HEK293T (cell line): ENCODE data around the gene FAM13C.

Experiments
- CTCF ChIA-PET: fragments of 350-600 bp; formaldehyde crosslinking; extraction: SDS; loops from one replicate; lab custom pipeline; 2021; ENCODE audit warnings: antibody characterized with exemption, inconsistent platforms; lab: Yijun Ruan, JAX
- POLR2A ChIA-PET: fragments of 350-600 bp; formaldehyde crosslinking; extraction: SDS; loops from one replicate; lab custom pipeline; 2020; ENCODE audit warnings: antibody characterized with exemption, inconsistent platforms; lab: Yijun Ruan, JAX
- DNase-seq: peaks from one replicate; pipeline ENCODE4 v3.0.0; 2012; ENCODE audit warnings: mixed read lengths; ENCODE audit errors: extremely low spot score
- ARNT ChIP-seq: fragments of 450-650 bp; IDR thresholded peaks from 2 replicates; pipeline ENCODE4 v1.6.1; 2017; ENCODE audit warnings: mild to moderate bottlenecking
- BHLHE40 ChIP-seq: fragments of 450-650 bp; IDR thresholded peaks from 2 replicates; pipeline ENCODE4 v1.6.1; 2016; ENCODE audit warnings: mild to moderate bottlenecking, moderate library complexity, borderline replicate concordance
- CTBP1 ChIP-seq: fragments of 450-650 bp; IDR thresholded peaks from 2 replicates; pipeline ENCODE4 v1.6.1; 2016; ENCODE audit warnings: borderline replicate concordance
- ELF4 ChIP-seq: fragments of 450-650 bp; IDR thresholded peaks from 2 replicates; pipeline ENCODE4 v1.6.1; 2017; ENCODE audit warnings: antibody characterized with exemption
- FOXA1 ChIP-seq: fragments of 450-650 bp; IDR thresholded peaks from 2 replicates; pipeline ENCODE4 v1.6.1; 2016; ENCODE audit warnings: mild to moderate bottlenecking
- FOXK2 ChIP-seq: fragments of 450-650 bp; IDR thresholded peaks from 2 replicates; pipeline ENCODE4 v1.6.1; 2016; ENCODE audit warnings: mild to moderate bottlenecking
- FOXM1 ChIP-seq: fragments of 450-650 bp; IDR thresholded peaks from 2 replicates; pipeline ENCODE4 v1.6.1; 2017; ENCODE audit warnings: mild to moderate bottlenecking, borderline replicate concordance
- HDGF ChIP-seq: fragments of 450-650 bp; IDR thresholded peaks from 2 replicates; pipeline ENCODE4 v1.6.1; 2017; ENCODE audit warnings: antibody characterized with exemption, borderline replicate concordance
- L3MBTL2 ChIP-seq: fragments of 450-650 bp; conservative IDR thresholded peaks from 2 replicates; pipeline ENCODE4 v1.6.1; 2016; ENCODE audit warnings: mild to moderate bottlenecking
- LEF1 ChIP-seq: fragments of 450-650 bp; IDR thresholded peaks from 2 replicates; pipeline ENCODE4 v1.6.1; 2017; ENCODE audit warnings: mild to moderate bottlenecking, borderline replicate concordance
- NFRKB ChIP-seq: fragments of 450-650 bp; IDR thresholded peaks from 2 replicates; pipeline ENCODE4 v1.6.1; 2016; ENCODE audit warnings: mild to moderate bottlenecking, moderate library complexity
- PKNOX1 ChIP-seq: fragments of 450-650 bp; IDR thresholded peaks from 2 replicates; pipeline ENCODE4 v1.6.1; 2016
- SP1 ChIP-seq: fragments of 450-650 bp; IDR thresholded peaks from 2 replicates; pipeline ENCODE4 v1.6.1; 2017
- SUZ12 ChIP-seq: fragments of 450-650 bp; IDR thresholded peaks from 2 replicates; pipeline ENCODE4 v1.6.1; 2016; ENCODE audit warnings: mild to moderate bottlenecking
- TARDBP ChIP-seq: fragments of 450-650 bp; IDR thresholded peaks from 2 replicates; pipeline ENCODE4 v1.6.1; 2016
- ZNF384 ChIP-seq: fragments of 450-650 bp; IDR thresholded peaks from 2 replicates; pipeline ENCODE4 v1.6.1; 2016

The FAM13C gene

GRCh38 chr10:59222788-59223187 is 139.6 kb downstream of the FAM13C start:
- DNase-seq, result no peak
- TF ChIP-seq FOXA1 (no peak), FOXM1 (no peak), LEF1 (no peak), SP1 (no peak), ARNT (no peak), BHLHE40 (no peak), NFRKB (no peak), PKNOX1 (no peak), TARDBP (no peak), ELF4 (no peak), HDGF (no peak), ZNF384 (no peak), L3MBTL2 (no peak)
- ChIA-PET CTCF (no interaction called here), POLR2A (no interaction called here)

GRCh38 chr10:59216178-59216869 is 146.0 kb downstream of the FAM13C start:
- ChIA-PET POLR2A (no interaction called here), CTCF (no interaction called here)
- no peak for DNase-seq
- TF ChIP-seq ZNF384 (no peak), SP1 (no peak), HDGF (no peak), FOXA1 (no peak), ELF4 (no peak), SUZ12 (no peak), NFRKB (no peak), CTBP1 (no peak), PKNOX1 (no peak), ARNT (no peak), L3MBTL2 (no peak), FOXK2 (no peak), FOXM1 (no peak), BHLHE40 (no peak)

- DNase-seq, result no peak
- ChIA-PET POLR2A (no interaction called here), CTCF (no interaction called here)
- no peak for TF ChIP-seq ZNF384
- no peak for TF ChIP-seq PKNOX1
- TF ChIP-seq BHLHE40, result no peak
- no peak for TF ChIP-seq FOXK2
- TF ChIP-seq SP1, result no peak
- no peak for TF ChIP-seq HDGF
- no peak for TF ChIP-seq ARNT
- TF ChIP-seq L3MBTL2, result no peak
- TF ChIP-seq CTBP1, result no peak
- TF ChIP-seq ELF4, result no peak
- no peak for TF ChIP-seq FOXM1
- TF ChIP-seq NFRKB, result no peak
- no peak for TF ChIP-seq LEF1
- no peak for TF ChIP-seq SUZ12
These were observed 148.2 kb downstream of the FAM13C start for GRCh38 chr10:59214160-59214559.

- ChIA-PET POLR2A (no interaction called here), CTCF (no interaction called here)
- no peak for TF ChIP-seq BHLHE40
- no peak for TF ChIP-seq HDGF
- no peak for TF ChIP-seq ELF4
- TF ChIP-seq FOXK2, result no peak
- no peak for TF ChIP-seq SP1
- TF ChIP-seq CTBP1, result no peak
- TF ChIP-seq SUZ12, result no peak
- TF ChIP-seq FOXA1, result no peak
- TF ChIP-seq FOXM1, result no peak
- DNase-seq, result no peak
These were observed 150.0 kb downstream of the FAM13C start for GRCh38 chr10:59212301-59212798.

GRCh38 chr10:59206204-59206720 is 156.1 kb downstream of the FAM13C start:
- ChIA-PET CTCF (no interaction called here), POLR2A (no interaction called here)
- TF ChIP-seq FOXK2, result no peak
- no peak for TF ChIP-seq CTBP1
- TF ChIP-seq LEF1, result no peak
- TF ChIP-seq ZNF384, result no peak
- DNase-seq, result no peak
